ENCODE measurements around the gene METTL16.

DNA sequence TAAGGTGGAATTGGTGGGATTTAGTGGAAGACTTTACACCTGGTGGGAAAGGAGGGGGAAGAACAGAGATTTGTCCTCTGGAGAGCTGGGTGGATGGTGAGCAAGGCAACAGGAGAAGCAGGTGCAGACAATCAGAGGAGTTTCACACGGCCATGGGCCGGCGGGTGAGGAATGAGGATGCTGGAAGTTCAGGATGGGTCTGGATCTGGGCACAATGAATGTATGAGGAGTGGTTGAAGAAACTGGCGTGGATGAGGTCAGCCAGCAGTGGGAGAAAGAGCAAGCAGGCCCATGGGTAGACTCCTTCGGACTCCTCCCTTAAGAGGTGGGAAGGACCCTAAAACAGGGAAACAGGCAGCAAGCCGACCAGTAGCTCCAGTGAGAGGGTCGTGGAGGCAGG is 100.7 kb downstream of the METTL16 start:
- TF ChIP-seq, protein P1, sequence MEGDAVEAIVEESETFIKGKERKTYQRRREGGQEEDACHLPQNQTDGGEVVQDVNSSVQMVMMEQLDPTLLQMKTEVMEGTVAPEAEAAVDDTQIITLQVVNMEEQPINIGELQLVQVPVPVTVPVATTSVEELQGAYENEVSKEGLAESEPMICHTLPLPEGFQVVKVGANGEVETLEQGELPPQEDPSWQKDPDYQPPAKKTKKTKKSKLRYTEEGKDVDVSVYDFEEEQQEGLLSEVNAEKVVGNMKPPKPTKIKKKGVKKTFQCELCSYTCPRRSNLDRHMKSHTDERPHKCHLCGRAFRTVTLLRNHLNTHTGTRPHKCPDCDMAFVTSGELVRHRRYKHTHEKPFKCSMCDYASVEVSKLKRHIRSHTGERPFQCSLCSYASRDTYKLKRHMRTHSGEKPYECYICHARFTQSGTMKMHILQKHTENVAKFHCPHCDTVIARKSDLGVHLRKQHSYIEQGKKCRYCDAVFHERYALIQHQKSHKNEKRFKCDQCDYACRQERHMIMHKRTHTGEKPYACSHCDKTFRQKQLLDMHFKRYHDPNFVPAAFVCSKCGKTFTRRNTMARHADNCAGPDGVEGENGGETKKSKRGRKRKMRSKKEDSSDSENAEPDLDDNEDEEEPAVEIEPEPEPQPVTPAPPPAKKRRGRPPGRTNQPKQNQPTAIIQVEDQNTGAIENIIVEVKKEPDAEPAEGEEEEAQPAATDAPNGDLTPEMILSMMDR (IDR thresholded peaks at IDR 0.05): no peak
- no peak for TF ChIP-seq TP53 (CRISPR knock-in tag; IDR thresholded peaks at IDR 0.05)
- TF ChIP-seq, protein P2, sequence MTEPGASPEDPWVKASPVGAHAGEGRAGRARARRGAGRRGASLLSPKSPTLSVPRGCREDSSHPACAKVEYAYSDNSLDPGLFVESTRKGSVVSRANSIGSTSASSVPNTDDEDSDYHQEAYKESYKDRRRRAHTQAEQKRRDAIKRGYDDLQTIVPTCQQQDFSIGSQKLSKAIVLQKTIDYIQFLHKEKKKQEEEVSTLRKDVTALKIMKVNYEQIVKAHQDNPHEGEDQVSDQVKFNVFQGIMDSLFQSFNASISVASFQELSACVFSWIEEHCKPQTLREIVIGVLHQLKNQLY (CRISPR knock-in tag; IDR thresholded peaks at IDR 0.05): no peak
- TF ChIP-seq ZNF121 (CRISPR knock-in tag; IDR thresholded peaks at IDR 0.05): no peak
